Stimulated activated CD8-positive, alpha-beta memory T cell treated with anti-CD3 and anti-CD28 coated beads, Interleukin-15, amount 100 ng/mL, for 24 hours (primary cell): Measurements from ENCODE around the gene KCNQ5.
"Not testable (repeated sequence)": the region's sequence is repeated elsewhere in the genome, so short reads cannot be mapped to it uniquely, and the experiment has no call there.

Experiments
- DNase-seq: peaks from one replicate; pipeline ENCODE4 v3.0.0-alpha.2; 2020; ENCODE audit warnings: low read depth

Gene KCNQ5

GRCh38 chr6:72621291-72622093 is at the start of gene KCNQ5:
TSS of gene KCNQ5 (plus strand) at chr6:72622064.
- no peak for DNase-seq

DNA sequence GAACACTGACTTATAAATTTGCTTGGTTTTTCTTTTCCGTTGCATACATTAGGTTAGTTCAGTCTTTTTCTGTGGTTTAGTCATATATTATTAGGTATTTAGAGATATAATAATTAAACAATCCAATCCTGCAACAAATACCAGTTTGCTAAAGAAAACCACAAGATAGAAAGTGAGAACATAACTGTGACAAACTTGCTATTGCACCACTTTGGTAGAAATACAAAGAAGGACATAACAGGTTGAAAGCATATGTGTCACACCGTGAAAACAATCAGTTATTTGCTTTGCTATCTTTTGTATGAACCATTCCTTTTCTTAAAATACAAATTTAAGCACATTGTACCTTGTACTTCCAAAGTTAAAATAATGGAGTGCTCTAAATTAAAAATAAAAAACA is 42.0 kb upstream of the KCNQ5 start:
- DNase-seq = no peak

- no peak for DNase-seq
Observed at GRCh38 chr6:72580281-72580940, 41.5 kb upstream of the KCNQ5 start.

- DNase-seq = not testable (repeated sequence)
Observed at GRCh38 chr6:72580950-72581349, 40.9 kb upstream of the KCNQ5 start.

DNA sequence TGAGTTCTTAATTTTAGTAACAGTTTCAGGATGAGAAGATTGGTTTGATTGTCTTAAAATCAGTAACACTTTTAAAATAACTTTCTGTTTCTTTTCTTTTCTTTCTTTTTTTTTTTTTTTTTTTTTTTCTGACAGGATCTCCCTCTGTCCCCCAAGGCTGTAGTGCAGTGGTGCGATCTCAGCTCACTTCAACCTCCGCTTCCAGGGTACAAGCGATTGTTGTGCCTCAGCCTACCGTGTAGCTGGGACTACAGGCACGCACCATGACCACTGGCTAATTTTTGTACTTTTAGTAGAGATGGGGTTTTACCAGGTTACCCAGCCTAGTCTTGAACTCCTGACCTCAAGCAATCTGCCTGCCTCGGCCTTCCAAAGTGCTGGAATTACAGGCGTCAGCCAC is 33.7 kb upstream of the KCNQ5 start:
- no peak for DNase-seq

- no peak for DNase-seq
Observed at GRCh38 chr6:72589096-72589495, 32.8 kb upstream of the KCNQ5 start.

DNA sequence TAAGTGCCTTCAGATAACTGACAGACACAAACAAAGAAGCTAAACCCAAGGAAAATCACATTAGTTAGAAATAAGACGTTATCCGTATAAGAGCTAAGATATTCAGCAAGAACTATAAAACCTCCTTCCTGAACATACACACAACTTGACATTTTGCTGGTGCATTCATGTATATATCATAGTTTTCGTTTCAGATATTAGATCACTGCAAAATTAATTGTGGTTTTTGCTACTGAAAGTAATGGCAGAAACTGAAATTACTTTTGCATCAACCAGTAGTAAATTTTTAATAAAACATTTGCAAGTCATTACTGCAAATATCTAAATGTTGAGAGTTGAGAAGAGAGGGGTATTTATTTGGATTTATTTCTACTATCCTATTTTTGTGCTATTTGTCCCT is 26.1 kb upstream of the KCNQ5 start:
- DNase-seq = no peak

- no peak for DNase-seq
Observed at GRCh38 chr6:72616406-72617015, 5.4 kb upstream of the KCNQ5 start.

DNA sequence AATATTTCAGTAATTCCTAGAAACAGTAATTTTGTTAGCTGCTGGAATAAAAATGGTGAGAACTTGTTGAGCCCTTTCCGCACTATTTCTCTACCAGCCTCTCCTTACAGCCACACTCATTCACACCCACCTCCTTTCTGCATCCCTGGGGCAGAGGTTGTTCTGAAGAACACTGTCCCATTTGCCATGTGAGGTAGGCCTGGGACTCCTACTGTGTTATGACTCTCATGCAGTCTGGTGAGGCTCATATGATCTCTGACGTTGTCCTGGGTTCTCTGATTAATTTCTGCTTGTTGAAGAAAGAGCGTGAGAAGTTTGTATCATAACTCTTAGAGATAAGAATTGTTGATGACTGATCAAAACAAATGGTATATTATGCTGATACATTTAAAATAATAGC is 4.1 kb upstream of the KCNQ5 start:
- no peak for DNase-seq

DNA sequence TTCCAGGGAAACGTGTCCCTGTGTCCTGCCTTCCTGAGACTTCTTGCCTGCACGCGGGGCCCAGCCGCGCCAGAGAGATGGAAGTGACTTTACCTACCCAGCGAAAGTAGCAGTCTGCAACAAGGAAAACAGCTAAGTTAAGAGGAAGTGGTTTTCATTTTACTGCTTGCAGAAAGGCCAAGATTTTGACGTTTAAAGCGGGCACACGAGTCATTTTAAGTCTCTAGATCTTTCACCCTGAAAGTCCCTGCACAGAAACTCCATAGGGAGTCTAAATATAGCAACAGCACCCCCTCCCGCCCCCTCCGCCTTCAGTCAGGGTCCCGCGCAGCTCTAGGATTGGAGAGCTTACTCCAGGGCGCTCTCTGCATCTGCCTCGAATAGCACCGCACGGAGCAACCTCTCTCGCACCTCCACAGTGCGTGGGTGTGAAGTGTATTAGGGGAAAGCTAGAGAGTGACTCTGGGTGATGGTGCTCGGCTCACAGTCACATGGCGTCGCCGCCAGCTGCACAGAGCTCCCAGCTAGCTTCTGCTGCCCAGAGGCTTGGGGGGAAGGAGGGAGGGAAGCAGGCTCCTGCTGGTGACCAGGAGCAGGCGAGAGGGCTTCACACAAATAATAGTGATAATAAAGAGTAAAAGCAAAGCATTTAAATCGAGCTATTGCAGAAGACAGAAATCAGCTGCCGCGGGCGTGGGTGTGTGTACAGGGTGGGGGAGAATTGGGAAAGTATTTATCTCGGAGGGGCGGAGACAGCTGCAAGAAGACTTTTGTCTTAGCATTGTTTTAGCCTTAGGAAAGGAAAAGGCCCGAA is 1.8 kb upstream of the KCNQ5 start:
- DNase-seq = peak; percentile 33

DNA sequence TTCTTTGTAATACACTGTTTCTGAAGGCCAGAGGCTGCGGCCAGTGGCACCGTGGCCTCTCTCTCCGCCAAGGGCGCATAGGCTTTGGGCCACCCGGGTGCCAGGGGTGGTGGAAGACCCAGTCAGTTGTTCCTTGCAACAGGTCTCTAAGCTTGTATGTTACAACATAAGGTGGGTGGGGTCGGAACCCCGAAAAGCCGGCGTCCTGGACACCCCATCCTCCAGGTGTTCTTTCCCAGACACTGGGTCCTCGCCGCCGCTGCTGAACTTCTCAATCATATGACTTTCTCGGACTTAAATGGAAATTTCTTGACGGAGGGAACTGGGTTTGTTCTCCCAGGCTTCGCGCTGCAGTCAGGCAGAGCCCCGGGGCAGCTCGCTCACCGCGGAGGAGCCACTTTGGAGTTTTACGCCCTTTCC is 983 bp upstream of the KCNQ5 start:
- no peak for DNase-seq

- peak; percentile 35 for DNase-seq
Observed at GRCh38 chr6:72622094-72622940, 453 bp downstream of the KCNQ5 start.

GRCh38 chr6:72623808-72624207 is 1.9 kb downstream of the KCNQ5 start:
- DNase-seq = no peak

DNA sequence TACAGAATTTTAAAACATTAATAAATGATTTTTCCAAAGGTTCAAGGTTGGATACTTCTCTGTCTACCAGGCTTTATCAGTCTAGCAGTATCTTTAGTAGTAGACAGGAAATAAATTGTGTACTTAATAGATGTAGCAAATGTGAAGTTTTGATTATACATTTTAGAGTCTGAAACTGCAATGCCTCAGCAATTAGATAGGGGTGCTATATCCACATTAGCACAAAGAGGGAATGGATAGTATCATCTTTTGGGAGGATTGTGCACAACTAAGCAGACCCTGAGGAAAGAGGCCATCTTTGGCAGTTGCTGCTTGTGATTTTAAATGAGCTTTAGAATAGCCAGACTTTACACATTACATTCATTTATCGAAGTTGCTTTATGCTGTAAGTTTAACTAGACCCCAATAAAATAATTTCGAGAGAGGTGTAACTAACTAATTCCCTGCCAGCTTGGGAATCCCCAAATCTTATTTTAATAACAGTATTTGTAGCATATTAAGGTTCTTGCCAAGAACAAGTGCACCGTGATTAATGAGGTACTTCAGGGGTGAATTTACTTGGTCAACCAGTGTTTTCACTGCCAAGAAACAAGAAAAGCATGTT is 2.8 kb downstream of the KCNQ5 start:
- no peak for DNase-seq

DNA sequence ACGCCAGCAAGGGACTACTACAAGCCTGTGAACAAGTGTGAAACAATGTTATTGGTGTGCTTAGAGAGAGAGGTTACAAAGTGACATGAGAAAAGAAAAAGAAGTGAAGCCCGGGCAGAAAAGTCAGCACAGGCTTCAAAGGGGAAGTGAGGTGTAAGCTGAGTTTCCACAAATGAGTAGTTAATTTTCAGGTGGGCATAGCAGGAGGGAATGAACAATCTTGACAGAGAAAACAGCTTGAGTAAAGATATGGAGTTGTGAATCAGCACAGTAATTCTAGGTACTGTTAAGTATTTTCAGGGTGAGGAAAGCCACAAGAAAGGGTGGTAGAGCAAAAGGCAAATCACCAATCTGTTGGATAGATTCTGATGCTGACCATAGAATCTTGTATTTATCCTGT is 4.3 kb downstream of the KCNQ5 start:
- no peak for DNase-seq

- DNase-seq = no peak
Observed at GRCh38 chr6:72627539-72627938, 5.7 kb downstream of the KCNQ5 start.

DNA sequence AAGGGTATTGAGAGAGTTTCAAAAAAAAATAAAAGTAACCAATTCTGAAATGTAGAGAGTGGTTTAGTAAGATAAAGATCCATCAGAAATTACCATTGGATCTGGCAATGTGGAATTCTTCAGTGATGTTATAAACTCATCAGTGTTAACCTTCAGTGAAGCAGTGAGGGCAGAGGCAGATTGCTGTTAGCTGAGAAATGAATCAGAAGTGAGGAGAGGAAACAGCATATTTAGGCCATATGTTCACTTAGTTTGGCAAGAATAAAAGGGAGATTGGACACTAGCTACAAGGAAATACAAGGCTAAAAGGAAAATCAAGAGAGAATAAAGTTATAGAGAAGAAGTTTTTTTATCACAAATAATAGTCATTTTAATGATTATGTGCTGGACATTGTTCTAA is 9.6 kb downstream of the KCNQ5 start:
- DNase-seq = no peak

GRCh38 chr6:72635636-72636035 is 13.8 kb downstream of the KCNQ5 start:
- DNase-seq = no peak

DNA sequence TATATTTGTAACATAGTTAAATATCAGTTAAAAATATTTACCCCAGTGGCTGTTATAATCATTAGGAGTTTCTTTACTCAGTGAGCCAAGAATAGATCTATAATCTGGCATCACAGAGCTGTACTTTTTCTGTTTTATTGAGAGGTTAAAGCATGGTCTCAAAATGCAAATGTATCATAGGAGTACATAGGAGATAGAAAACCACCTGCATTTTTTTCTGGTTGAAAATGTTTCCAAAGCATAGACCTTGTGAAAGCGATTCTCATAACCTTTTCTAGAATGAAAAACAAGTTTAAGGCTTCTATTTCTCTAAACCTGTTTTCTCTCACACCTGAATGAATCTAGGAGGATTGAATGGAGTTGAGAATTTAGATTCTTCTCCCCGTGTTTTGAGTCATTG is 14.4 kb downstream of the KCNQ5 start:
- no peak for DNase-seq

DNA sequence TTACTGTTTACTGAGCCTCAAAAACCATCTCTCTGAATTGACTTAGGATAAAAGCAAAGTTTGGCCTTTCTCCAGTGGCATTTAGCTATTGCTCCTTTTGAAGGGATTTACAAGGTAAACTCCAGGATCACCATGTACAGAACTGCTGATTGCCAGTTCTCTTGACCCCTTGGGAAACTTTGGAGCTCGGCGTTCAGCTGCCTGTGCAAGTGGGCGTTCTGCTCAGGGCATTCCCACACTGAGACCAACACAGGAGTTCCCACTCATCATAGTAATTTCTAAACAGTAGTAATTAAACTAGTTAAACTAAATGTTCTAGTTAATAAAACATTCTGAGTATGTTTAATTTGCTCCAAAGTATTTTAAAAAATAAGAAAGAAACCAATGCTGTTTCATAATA is 14.9 kb downstream of the KCNQ5 start:
- DNase-seq = no peak
